Measurements from ENCODE around the gene MRPL30.

DNA sequence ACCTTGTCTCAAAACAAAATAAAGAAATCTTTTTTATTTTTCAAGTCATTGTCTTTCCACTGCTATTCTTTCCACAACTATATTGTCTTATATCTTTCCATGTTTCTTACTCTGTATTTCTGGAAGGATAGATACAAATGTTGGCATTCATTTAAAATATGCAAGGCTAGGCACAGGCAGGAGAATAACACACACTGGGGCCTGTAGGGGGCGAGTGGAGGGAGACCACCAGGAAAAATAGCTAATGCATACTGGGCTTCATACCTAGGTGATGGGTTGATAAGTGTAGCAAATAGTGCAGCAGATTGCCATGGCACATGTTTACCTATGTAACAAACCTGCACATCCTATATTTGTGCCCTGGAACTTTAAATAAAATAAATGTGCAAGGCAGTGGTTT lies 9.6 kb downstream of the MRPL30 start:
- TF ChIP-seq CTCF (IDR thresholded peaks at IDR 0.05) (no peak), EZH2 (IDR thresholded peaks at IDR 0.05; ENCODE audit: borderline replicate concordance, insufficient read depth, low read depth, low read length, poor library complexity, severe bottlenecking) (no peak)

Data from B cell (primary cell).